Measurements from ENCODE around the gene C20orf204. TPM values are rescaled to one million over a fixed set of nuclear protein-coding genes. Genes with fewer than 3 reads are reported as not detected.

The C20orf204 gene
- 1.6 and 2.2 TPM in 2 replicates for total RNA-seq

- no peak for TF ChIP-seq CTCF (IDR thresholded peaks at IDR 0.05)
- intact Hi-C loops (cut with micrococcal nuclease): loop anchor here (5.0 kb wide), 2 partner anchors 66 to 499 kb away; partner anchors contain the start of gene PTK6
- Mint-ChIP-seq H3K9me3 (no peaks in the 10 kb centered on the region), H3K4me1 (peaks cover 12% of the 10 kb centered on the region), H3K27ac (peak within 1 kb of the TSS; percentile 30), H3K27me3 (peaks cover 8% of the 10 kb centered on the region), H3K36me3 (ENCODE audit: low read depth) (peaks cover 36% of the 10 kb centered on the region), H3K4me3 (no peak within 1 kb of the TSS)
- ChIA-PET POLR2A (no interaction called here), CTCF (interaction anchor here (1.1 kb wide), 1 partner anchor 48 kb away, joined by 3 read pairs; the partner anchor contains the start of gene LKAAEAR1)
- ATAC-seq (ENCODE audit: low read depth): no peak
- DNase-seq: no peak
These were observed at the start of gene C20orf204 for GRCh38 chr20:64035933-64036345. Gene C20orf204, plus strand, starts transcription at chr20:64036182. Its CDS starts 142 bp downstream, at chr20:64036324.

GRCh38 chr20:64000906-64001305 lies 35.1 kb upstream of the C20orf204 start:
- peaks cover 87% of the 10 kb centered on the region for H3K36me3 Mint-ChIP-seq (ENCODE audit: low read depth)
- ATAC-seq (ENCODE audit: low read depth) (no peak), DNase-seq (no peak)
- POLR2A ChIA-PET: no interaction called here
- H3K9me3 Mint-ChIP-seq: no peaks in the 10 kb centered on the region
- H3K27ac Mint-ChIP-seq: no peak overlapping the region
- intact Hi-C loops (cut with micrococcal nuclease): no loop called here
- CTCF ChIA-PET: no interaction called here
- H3K4me1 Mint-ChIP-seq: peaks cover 6% of the 10 kb centered on the region
- TF ChIP-seq CTCF (IDR thresholded peaks at IDR 0.05): no peak
- H3K27me3 Mint-ChIP-seq: no peaks in the 10 kb centered on the region
- no peak overlapping the region for H3K4me3 Mint-ChIP-seq

GRCh38 chr20:64001607-64002011 lies 34.4 kb upstream of the C20orf204 start:
- Mint-ChIP-seq H3K36me3 (ENCODE audit: low read depth) (peaks cover 87% of the 10 kb centered on the region), H3K4me1 (peaks cover 6% of the 10 kb centered on the region), H3K27ac (no peak overlapping the region), H3K27me3 (no peaks in the 10 kb centered on the region), H3K9me3 (no peaks in the 10 kb centered on the region), H3K4me3 (no peak overlapping the region)
- ChIA-PET POLR2A (no interaction called here), CTCF (no interaction called here)
- TF ChIP-seq CTCF (IDR thresholded peaks at IDR 0.05): no peak
- DNase-seq: no peak
- intact Hi-C loops (cut with micrococcal nuclease): no loop called here
- no peak for ATAC-seq (ENCODE audit: low read depth)

- H3K4me1 Mint-ChIP-seq: peaks cover 6% of the 10 kb centered on the region
- H3K4me3 Mint-ChIP-seq: no peak overlapping the region
- intact Hi-C loops (cut with micrococcal nuclease): no loop called here
- H3K9me3 Mint-ChIP-seq: no peaks in the 10 kb centered on the region
- no peak overlapping the region for H3K27ac Mint-ChIP-seq
- POLR2A ChIA-PET: interaction anchor here (0.6 kb wide), 1 partner anchor 18 kb away, joined by 5 read pairs; no protein-coding TSS in a partner anchor
- ATAC-seq (ENCODE audit: low read depth): no peak
- no peak for TF ChIP-seq CTCF (IDR thresholded peaks at IDR 0.05)
- no peaks in the 10 kb centered on the region for H3K27me3 Mint-ChIP-seq
- no peak for DNase-seq
- CTCF ChIA-PET: no interaction called here
- H3K36me3 Mint-ChIP-seq (ENCODE audit: low read depth): peaks cover 84% of the 10 kb centered on the region
These were observed 31.8 kb upstream of the C20orf204 start for GRCh38 chr20:64003960-64004725.

- POLR2A ChIA-PET: no interaction called here
These were observed 30.6 kb upstream of the C20orf204 start for GRCh38 chr20:64005394-64005793.

More at GRCh38 chr20:64005394-64005793, 30.6 kb upstream of the C20orf204 start:
- Mint-ChIP-seq H3K27ac (no peak overlapping the region), H3K36me3 (ENCODE audit: low read depth) (peaks cover 85% of the 10 kb centered on the region), H3K9me3 (no peaks in the 10 kb centered on the region), H3K4me1 (peaks cover 6% of the 10 kb centered on the region), H3K27me3 (no peaks in the 10 kb centered on the region), H3K4me3 (no peak overlapping the region)
- ATAC-seq (ENCODE audit: low read depth) (no peak), DNase-seq (no peak)
- no peak for TF ChIP-seq CTCF (IDR thresholded peaks at IDR 0.05)
- intact Hi-C loops (cut with micrococcal nuclease): no loop called here
- CTCF ChIA-PET: no interaction called here
